A549 (cell line): ENCODE data around the gene LAMA2. TPM values are rescaled to one million over a fixed set of nuclear protein-coding genes. Genes with fewer than 3 reads are reported as not detected.

ENCODE experiments used
- ATAC-seq, 2 experiments: fragments of 200-7000 bp in 1 of 2; fragments of >200 bp in 1 of 2; cut with Nextera tagmentation in 1 of 2; cut with Tn5 transposase in 1 of 2; 3 replicates each; pipeline versions ENCODE4 v1.8.0 to v1.9.1; 2018 to 2020; ENCODE audit warnings: mild to moderate bottlenecking in 1 of 2, moderate library complexity in 1 of 2
- CTCF ChIA-PET: fragments of 300-600 bp; sonication (Branson Sonifier 250); formaldehyde crosslinking; extraction: SDS; loops from one replicate; lab custom pipeline; 2021; ENCODE audit warnings: antibody characterized with exemption, inconsistent platforms; lab: Yijun Ruan, JAX
- POLR2A ChIA-PET: fragments of 350-600 bp; formaldehyde crosslinking; extraction: SDS; loops from one replicate; lab custom pipeline; 2021; ENCODE audit warnings: antibody characterized with exemption, inconsistent platforms; lab: Yijun Ruan, JAX
- DNase-seq, 2 experiments: peaks; one replicate each; pipeline versions ENCODE4 v3.0.0 to v3.0.0-alpha.2; 2011 to 2016; ENCODE audit warnings: low read depth in 1 of 2, low spot score in 1 of 2
- FAIRE-seq: peaks from 2 replicates; lab custom pipeline; 2011; peaks lifted over from hg19 to GRCh38; lab: Jason Lieb, UNC
- H3K27ac ChIP-seq, 2 experiments: fragments of >200 bp; sonication (Bioruptor Twin); formaldehyde crosslinking; 3 replicates each; pipeline ENCODE4 v1.5.1; 2016 to 2017
- H3K4me1 ChIP-seq: fragments of >200 bp; sonication (Bioruptor Twin); formaldehyde crosslinking; 3 replicates; pipeline ENCODE4 v1.6.1; 2016
- H3K4me2 ChIP-seq: fragments of >200 bp; sonication (Bioruptor Twin); formaldehyde crosslinking; 3 replicates; pipeline ENCODE4 v1.6.1; 2016
- H3K4me3 ChIP-seq: fragments of >200 bp; sonication (Bioruptor Twin); formaldehyde crosslinking; 3 replicates; pipeline ENCODE4 v1.5.1; 2016
- H3K9me3 ChIP-seq: fragments of >200 bp; sonication (Bioruptor Twin); formaldehyde crosslinking; 3 replicates; pipeline ENCODE4 v1.6.1; 2016
- CBX2 ChIP-seq: fragments of 200-600 bp; sonication (generic); IDR thresholded peaks from 2 replicates; pipeline ENCODE4 v1.6.1; 2016; ENCODE audit warnings: low read depth, mild to moderate bottlenecking, borderline replicate concordance
- CBX8 ChIP-seq: fragments of 200-600 bp; sonication (generic); IDR thresholded peaks from 2 replicates; pipeline ENCODE4 v1.6.1; 2016
- CEBPB ChIP-seq, 2 experiments: fragments of >200 bp in 1 of 2; sonication (Bioruptor Twin) in 1 of 2; formaldehyde crosslinking in 1 of 2; IDR thresholded peaks; 2 replicates each; pipeline ENCODE4 v1.6.1; 2012 to 2016
- CHD4 ChIP-seq: fragments of 200-600 bp; sonication (generic); IDR thresholded peaks from 2 replicates; pipeline ENCODE4 v1.6.1; 2016; ENCODE audit warnings: antibody characterized with exemption, mild to moderate bottlenecking, borderline replicate concordance
- EHF ChIP-seq: fragments of 250-450 bp; sonication (Bioruptor Pico); IDR thresholded peaks from 2 replicates; pipeline ENCODE4 v1.5.0; 2020; ENCODE audit warnings: mild to moderate bottlenecking
- EP300 ChIP-seq, 2 experiments: fragments of >200 bp; sonication (Bioruptor Twin); formaldehyde crosslinking; IDR thresholded peaks; 2 replicates in 1 of 2; 3 replicates in 1 of 2; pipeline ENCODE4 v1.6.1; 2016 to 2017
- ESRRA ChIP-seq: fragments of 150-350 bp; IDR thresholded peaks from 2 replicates; pipeline ENCODE4 v1.6.1; 2014; ENCODE audit warnings: mild to moderate bottlenecking, low read length, borderline replicate concordance
- FOXS1 ChIP-seq: fragments of 250-450 bp; sonication (Bioruptor Pico); IDR thresholded peaks from 2 replicates; pipeline ENCODE4 v1.5.0; 2020; ENCODE audit warnings: mild to moderate bottlenecking, moderate library complexity
- HDAC2 ChIP-seq: fragments of 200-600 bp; sonication (generic); IDR thresholded peaks from 2 replicates; pipeline ENCODE4 v1.6.1; 2016
- HEYL ChIP-seq: fragments of 250-450 bp; sonication (Bioruptor Pico); IDR thresholded peaks from 2 replicates; pipeline ENCODE4 v1.8.0; 2021; ENCODE audit warnings: mild to moderate bottlenecking, moderate library complexity
- HOXB13 ChIP-seq: fragments of 250-450 bp; sonication (Bioruptor Pico); IDR thresholded peaks from 2 replicates; pipeline ENCODE4 v1.5.0; 2020; ENCODE audit warnings: low read depth, mild to moderate bottlenecking, moderate library complexity
- HOXB5 ChIP-seq: fragments of 250-450 bp; sonication (Bioruptor Pico); IDR thresholded peaks from 2 replicates; pipeline ENCODE4 v1.5.0; 2020; ENCODE audit warnings: mild to moderate bottlenecking, moderate library complexity
- JUN ChIP-seq, 2 experiments: fragments of >200 bp; sonication (Bioruptor Twin); formaldehyde crosslinking; IDR thresholded peaks; 2 replicates in 1 of 2; 3 replicates in 1 of 2; pipeline ENCODE4 v1.6.1; 2016 to 2017
- JUNB ChIP-seq: fragments of >200 bp; sonication (Bioruptor Twin); formaldehyde crosslinking; IDR thresholded peaks from 2 replicates; pipeline ENCODE4 v1.6.1; 2016
- KDM1A ChIP-seq: fragments of 200-600 bp; sonication (generic); IDR thresholded peaks from 2 replicates; pipeline ENCODE4 v1.6.1; 2016; ENCODE audit warnings: low read depth, mild to moderate bottlenecking
- MAFK ChIP-seq: fragments of 450-650 bp; IDR thresholded peaks from 2 replicates; pipeline ENCODE4 v1.6.1; 2014; ENCODE audit not compliant: partially characterized antibody
- MYC ChIP-seq: IDR thresholded peaks from 2 replicates; pipeline ENCODE4 v1.6.1; 2012; ENCODE audit warnings: mild to moderate bottlenecking, inconsistent platforms, low read length, improper control_type of control experiment, borderline replicate concordance
- NFE2L2 ChIP-seq: fragments of 150-350 bp; conservative IDR thresholded peaks from 2 replicates; pipeline ENCODE4 v1.6.1; 2014; ENCODE audit warnings: low read length
- NR3C1 ChIP-seq: fragments of >200 bp; sonication (Bioruptor Twin); formaldehyde crosslinking; IDR thresholded peaks from 3 replicates; pipeline ENCODE4 v1.6.1; 2017
- PBX3 ChIP-seq: IDR thresholded peaks from 2 replicates; pipeline ENCODE4 v1.6.1; 2012
- PHF8 ChIP-seq: fragments of 200-600 bp; sonication (generic); IDR thresholded peaks from 2 replicates; pipeline ENCODE4 v1.6.1; 2016; ENCODE audit warnings: low read depth, mild to moderate bottlenecking, antibody characterized with exemption, moderate library complexity, borderline replicate concordance
- POLR2AphosphoS2 ChIP-seq: conservative IDR thresholded peaks from 2 replicates; pipeline ENCODE4 v1.6.1; 2012; ENCODE audit warnings: low read length, improper control_type of control experiment, inconsistent platforms
- RAD21 ChIP-seq, 2 experiments: fragments of >200 bp in 1 of 2; sonication (Bioruptor Twin) in 1 of 2; formaldehyde crosslinking in 1 of 2; IDR thresholded peaks in 1 of 2; conservative IDR thresholded peaks in 1 of 2; 2 replicates in 1 of 2; 3 replicates in 1 of 2; pipeline ENCODE4 v1.6.1; 2012 to 2018; ENCODE audit warnings: inconsistent platforms in 1 of 2
- RFX5 ChIP-seq: fragments of 450-650 bp; IDR thresholded peaks from 2 replicates; pipeline ENCODE4 v1.7.1; 2014; ENCODE audit warnings: antibody characterized with exemption, mild to moderate bottlenecking, moderate library complexity
- SREBF2 ChIP-seq: fragments of 450-650 bp; IDR thresholded peaks from 2 replicates; pipeline ENCODE4 v1.6.1; 2014; ENCODE audit warnings: mild to moderate bottlenecking, moderate library complexity
- TP53 ChIP-seq: fragments of 250-450 bp; sonication (Bioruptor Pico); IDR thresholded peaks from 2 replicates; pipeline ENCODE4 v1.5.0; 2021; ENCODE audit warnings: mild to moderate bottlenecking, moderate library complexity
- USF2 ChIP-seq: fragments of 450-650 bp; IDR thresholded peaks from 2 replicates; pipeline ENCODE4 v1.6.1; 2014; ENCODE audit warnings: antibody characterized with exemption
- WGBS: methylation state at CpG from one replicate; pipeline ENCODE4 v1.1.6; 2017; ENCODE audit errors: missing lambda C conversion rate; 5-methylcytosine and 5-hydroxymethylcytosine counted together
- polyA plus RNA-seq, 4 experiments: library from polyadenylated mRNA; depleted of rRNA in 3 of 4; stranded (reverse); fragments of >200 nt; fragmentation: RNase III in 1 of 4; extraction: RNeasy Plus Mini Kit Qiagen cat#74134 plus additional on column Dnase treatment in 1 of 4; gene quantifications; 2 replicates in 3 of 4; 3 replicates in 1 of 4; pipeline ENCODE4 v1.2.3, GENCODE V29; 2011 to 2017

Gene LAMA2
- polyA plus RNA-seq, 2 of the 4 experiments (the other 2 are of a cell fraction) = 0.21 to 1.3 TPM

GRCh38 chr6:129029778-129030177, 146.8 kb downstream of the LAMA2 start:
- FAIRE-seq (no peak), DNase-seq (no peak), ATAC-seq (no peak)
- TF ChIP-seq NR3C1 = no peak
- no peak for TF ChIP-seq HDAC2
- TF ChIP-seq POLR2AphosphoS2 = no peak
- no peak for TF ChIP-seq HOXB5 (CRISPR knock-in tag)
- TF ChIP-seq SREBF2 = no peak
- no peak for TF ChIP-seq PBX3
- TF ChIP-seq NFE2L2 = no peak
- no peak for TF ChIP-seq EP300 (IDR thresholded peaks at IDR 0.05)
- TF ChIP-seq EHF = no peak
- TF ChIP-seq JUNB = no peak
- no peak for TF ChIP-seq CEBPB (IDR thresholded peaks at IDR 0.05)
- TF ChIP-seq FOXS1 = no peak
- TF ChIP-seq ESRRA = no peak
- TF ChIP-seq HEYL (CRISPR knock-in tag) = no peak
- TF ChIP-seq JUN (IDR thresholded peaks at IDR 0.05) = no peak
- TF ChIP-seq CBX8 = no peak
- TF ChIP-seq CHD4 = no peak
- Histone ChIP-seq H3K4me2 (no peak overlapping the region), H3K27ac (no peak overlapping the region), H3K4me3 (no peak overlapping the region), H3K4me1 (no peaks in the 10 kb centered on the region), H3K9me3 (no peaks in the 10 kb centered on the region)
- ChIA-PET POLR2A (no interaction called here), CTCF (no interaction called here)
- 2% methylated on average over 2 of the region's 2 CpGs for WGBS

GRCh38 chr6:129030215-129030614, 147.3 kb downstream of the LAMA2 start:
- Histone ChIP-seq H3K4me1 (no peaks in the 10 kb centered on the region), H3K9me3 (no peaks in the 10 kb centered on the region), H3K27ac (no peak overlapping the region)
- 74% methylated on average over 1 of the region's 1 CpG for WGBS
- no peak for TF ChIP-seq HOXB13 (CRISPR knock-in tag)
- TF ChIP-seq CEBPB (IDR thresholded peaks at IDR 0.05) = no peak
- no peak for TF ChIP-seq HOXB5 (CRISPR knock-in tag)
- TF ChIP-seq JUN (IDR thresholded peaks at IDR 0.05) = no peak
- no peak for TF ChIP-seq CHD4
- TF ChIP-seq NR3C1 = no peak
- TF ChIP-seq CBX2 = no peak
- TF ChIP-seq MYC = no peak
- TF ChIP-seq USF2 = no peak
- no peak for TF ChIP-seq MAFK
- no peak for TF ChIP-seq TP53 (CRISPR knock-in tag)
- no peak for TF ChIP-seq RAD21 (conservative IDR thresholded peaks at IDR 0.05 in 1 of 2, IDR thresholded peaks at IDR 0.05 in 1 of 2)
- TF ChIP-seq KDM1A = no peak
- TF ChIP-seq RFX5 = no peak
- TF ChIP-seq PHF8 = no peak
- TF ChIP-seq ESRRA = no peak
- TF ChIP-seq, all 56 proteins: peak for 0
- ATAC-seq (no peak), DNase-seq (no peak), FAIRE-seq (no peak)
- Histone ChIP-seq H3K4me3 (no peak overlapping the region), H3K4me2 (no peak overlapping the region)
- POLR2A ChIA-PET = no interaction called here
- CTCF ChIA-PET = no interaction called here
